ENCODE measurements around the gene NFIB. TPM values are rescaled to one million over a fixed set of nuclear protein-coding genes. Genes with fewer than 3 reads are reported as not detected.

Gene NFIB
- total and polyA plus RNA-seq, 2 of the 4 experiments (the other 2 are of a cell fraction): 1.4 to 2.0 TPM

- intact Hi-C loops (cut with micrococcal nuclease) (loop anchor here (5.0 to 10.0 kb wide), 5 partner anchors 72 to 1316 kb away; no protein-coding TSS in a partner anchor), dilution Hi-C loops (cut with HindIII; ENCODE audit: low sequenced_read_pairs, unreplicated experiment) (no loop called here), in situ Hi-C loops (cut with MboI; ENCODE audit: low sequenced_read_pairs) (loop anchor here (10.0 kb wide), 2 partner anchors 926 to 1316 kb away; no protein-coding TSS in a partner anchor)
- WGBS, 2 experiments (ENCODE audit: extremely low coverage in 2 of 2, insufficient read length in 1 of 2): no CpG with 5 or more reads among the region's 11 CpGs
- Histone ChIP-seq H4K20me1 (ENCODE audit: insufficient read depth, low read length) (peaks cover 11% of the 10 kb centered on the region; the same call in 1 of the 2 replicates), H2AFZ (replicated peaks; ENCODE audit: low read length, poor library complexity) (no peak overlapping the region), H2BK15ac (ENCODE audit: low read depth, low read length) (no peak overlapping the region), H3K9me3 (ENCODE audit: control insufficient read depth, insufficient read depth, low read length) (peaks cover 8% of the 10 kb centered on the region; the same call in 1 of the 2 replicates), H2AK5ac (ENCODE audit: low read depth, low read length) (no peak overlapping the region), H3K56ac (ENCODE audit: extremely low read depth, insufficient read depth, low read length) (no peak overlapping the region), H3K27ac (ENCODE audit: insufficient read depth, low read length) (no peak overlapping the region), H3K4me2 (ENCODE audit: low read depth, low read length) (no peak overlapping the region), H2BK20ac (ENCODE audit: low read depth, low read length) (no peak overlapping the region), H4K8ac (ENCODE audit: low read depth in 2 of 2, low read length in 2 of 2) (no peak overlapping the region), H4K5ac (ENCODE audit: low read depth, low read length) (no peak overlapping the region), H3K36me3 (ENCODE audit: control insufficient read depth, insufficient read depth, low read length) (no peaks in the 10 kb centered on the region), H3K79me1 (ENCODE audit: low read depth in 1 of 2, low read length in 2 of 2) (no peaks in the 10 kb centered on the region), H3K18ac (ENCODE audit: low read depth, low read length) (no peak overlapping the region), H3K4ac (ENCODE audit: low read depth, low read length) (no peak overlapping the region), H3K4me3 (ENCODE audit: insufficient read depth, low read depth, low read length) (no peak overlapping the region), H2AK9ac (replicated peaks; ENCODE audit: low read depth, low read length, poor library complexity) (peak overlapping the region; percentile 8), H3K4me1 (ENCODE audit: control insufficient read depth, insufficient read depth, low read length) (peaks cover 2% of the 10 kb centered on the region; the same call in 1 of the 2 replicates), H3K23ac (ENCODE audit: low read depth, low read length) (no peak overlapping the region), H2BK120ac (ENCODE audit: low read depth, low read length) (no peak overlapping the region), H4K91ac (ENCODE audit: insufficient read depth, low read depth, low read length) (no peak overlapping the region), H3K9me1 (ENCODE audit: insufficient read depth, low read length) (no peaks in the 10 kb centered on the region; the same call in 1 of the 2 replicates), H3K27me3 (ENCODE audit: control insufficient read depth, insufficient read depth, low read length) (peaks cover 90% of the 10 kb centered on the region), H2BK5ac (ENCODE audit: low read depth, low read length, poor library complexity, severe bottlenecking) (no peak overlapping the region), H3K9ac (ENCODE audit: low read depth, low read length) (no peak overlapping the region), H3K14ac (replicated peaks; ENCODE audit: low read depth, low read length) (no peak overlapping the region)
- no peak for DNase-seq
- no peak for ATAC-seq (ENCODE audit: low read depth)
- BruUV-seq (replicated peaks): no TSS peak
- TF ChIP-seq RAD21 (IDR thresholded peaks at IDR 0.05; ENCODE audit: low read length) (no peak), RCOR1 (IDR thresholded peaks at IDR 0.05; ENCODE audit: insufficient replicate concordance, low read length) (no peak), MXI1 (IDR thresholded peaks at IDR 0.05; ENCODE audit: borderline replicate concordance, low read depth, low read length) (no peak)
- CTCF ChIA-PET: no interaction called here
- POLR2A ChIA-PET (ENCODE audit: unreplicated experiment): no interaction called here
These were observed 36.8 kb upstream of the NFIB start for GRCh38 chr9:14350754-14351153.
